ENCODE results near the gene DGKB.

DGKB gene

DNA sequence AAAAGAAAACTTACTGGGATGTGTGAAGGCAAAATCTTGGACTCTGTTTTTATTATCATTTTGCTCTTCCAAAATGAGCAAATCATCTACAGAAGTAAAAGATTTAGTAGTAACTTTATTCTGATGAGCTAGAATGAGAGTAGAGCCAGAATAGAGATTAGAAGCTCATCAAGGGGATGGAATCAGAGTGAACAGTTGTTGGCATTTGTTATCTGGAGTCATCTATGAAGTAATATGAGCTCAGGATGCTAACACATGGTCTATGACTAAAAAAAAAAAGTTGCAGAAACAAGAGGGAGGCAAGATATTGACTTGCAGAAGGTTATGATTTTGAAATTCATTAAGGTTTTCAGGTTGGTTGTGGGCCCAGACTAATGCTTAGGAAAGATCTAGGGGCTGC lies 504.0 kb downstream of the DGKB start:
- Mint-ChIP-seq H3K4me1 (ENCODE audit: low read depth) (no peaks in the 10 kb centered on the region), H3K4me3 (no peak overlapping the region), H3K27me3 (no peaks in the 10 kb centered on the region), H3K9me3 (peaks cover 7% of the 10 kb centered on the region), H3K36me3 (ENCODE audit: low read depth) (no peaks in the 10 kb centered on the region), H3K27ac (no peak overlapping the region)

GRCh38 chr7:14395860-14396259 lies 506.7 kb downstream of the DGKB start:
- no peak overlapping the region for H3K27ac Mint-ChIP-seq
- no peaks in the 10 kb centered on the region for H3K4me1 Mint-ChIP-seq (ENCODE audit: low read depth)
- no peaks in the 10 kb centered on the region for H3K36me3 Mint-ChIP-seq (ENCODE audit: low read depth)
- H3K9me3 Mint-ChIP-seq, result peaks cover 8% of the 10 kb centered on the region
- no peak overlapping the region for H3K4me3 Mint-ChIP-seq
- no peaks in the 10 kb centered on the region for H3K27me3 Mint-ChIP-seq

DNA sequence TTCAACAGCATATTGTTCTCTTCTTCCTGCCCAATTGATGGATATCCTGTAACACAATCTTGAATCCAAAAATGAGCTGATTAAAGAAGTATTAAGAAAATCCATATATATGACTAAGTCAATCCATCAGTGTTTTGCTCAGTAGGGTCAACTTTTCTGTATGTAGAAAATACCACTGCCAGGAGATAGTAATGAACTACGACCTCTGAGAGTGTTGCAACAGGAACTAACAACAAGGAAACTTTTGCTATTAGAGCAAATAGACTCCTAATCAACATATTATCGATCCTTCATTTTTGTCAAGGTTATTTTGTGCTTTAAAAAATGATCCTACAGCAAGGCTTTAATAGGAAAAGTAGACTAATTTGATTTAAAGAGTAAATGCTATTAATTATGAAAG lies 507.8 kb downstream of the DGKB start:
- H3K9me3 Mint-ChIP-seq, result peaks cover 8% of the 10 kb centered on the region
- no peaks in the 10 kb centered on the region for H3K36me3 Mint-ChIP-seq (ENCODE audit: low read depth)
- no peak overlapping the region for H3K27ac Mint-ChIP-seq
- H3K4me3 Mint-ChIP-seq, result no peak overlapping the region
- no peaks in the 10 kb centered on the region for H3K27me3 Mint-ChIP-seq
- no peaks in the 10 kb centered on the region for H3K4me1 Mint-ChIP-seq (ENCODE audit: low read depth)

GRCh38 chr7:14389595-14389994 lies 513.0 kb downstream of the DGKB start:
- H3K36me3 Mint-ChIP-seq (ENCODE audit: low read depth), result no peaks in the 10 kb centered on the region
- H3K27me3 Mint-ChIP-seq, result no peaks in the 10 kb centered on the region
- H3K27ac Mint-ChIP-seq, result no peak overlapping the region
- H3K9me3 Mint-ChIP-seq, result peaks cover 4% of the 10 kb centered on the region
- H3K4me3 Mint-ChIP-seq, result no peak overlapping the region
- no peaks in the 10 kb centered on the region for H3K4me1 Mint-ChIP-seq (ENCODE audit: low read depth)

GRCh38 chr7:14389181-14389591 lies 513.4 kb downstream of the DGKB start:
- Mint-ChIP-seq H3K27ac (no peak overlapping the region), H3K4me1 (ENCODE audit: low read depth) (no peaks in the 10 kb centered on the region), H3K36me3 (ENCODE audit: low read depth) (no peaks in the 10 kb centered on the region), H3K9me3 (peaks cover 4% of the 10 kb centered on the region), H3K27me3 (no peaks in the 10 kb centered on the region), H3K4me3 (no peak overlapping the region)

DNA sequence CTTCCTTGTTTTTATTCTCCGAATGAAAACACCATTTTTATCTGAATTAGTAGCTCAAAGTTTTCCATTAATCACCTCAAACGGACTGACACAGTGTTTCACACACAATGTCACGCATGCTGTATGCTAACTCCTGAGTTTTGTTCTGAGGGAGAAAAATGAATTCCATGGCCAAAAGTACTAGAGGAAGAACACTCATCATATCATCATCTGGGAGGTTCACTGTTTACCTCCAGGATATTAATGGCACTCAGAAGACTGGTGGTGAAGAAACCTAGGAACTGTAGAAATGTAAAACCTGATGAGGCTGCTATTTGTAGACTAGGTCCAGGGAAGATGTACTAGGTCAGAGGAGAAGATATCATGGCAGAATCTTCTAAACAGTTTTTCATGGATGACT lies 517.5 kb downstream of the DGKB start:
- no peak overlapping the region for H3K4me3 Mint-ChIP-seq
- no peaks in the 10 kb centered on the region for H3K9me3 Mint-ChIP-seq
- H3K4me1 Mint-ChIP-seq (ENCODE audit: low read depth), result no peaks in the 10 kb centered on the region
- no peaks in the 10 kb centered on the region for H3K27me3 Mint-ChIP-seq
- H3K27ac Mint-ChIP-seq, result no peak overlapping the region
- no peaks in the 10 kb centered on the region for H3K36me3 Mint-ChIP-seq (ENCODE audit: low read depth)

DNA sequence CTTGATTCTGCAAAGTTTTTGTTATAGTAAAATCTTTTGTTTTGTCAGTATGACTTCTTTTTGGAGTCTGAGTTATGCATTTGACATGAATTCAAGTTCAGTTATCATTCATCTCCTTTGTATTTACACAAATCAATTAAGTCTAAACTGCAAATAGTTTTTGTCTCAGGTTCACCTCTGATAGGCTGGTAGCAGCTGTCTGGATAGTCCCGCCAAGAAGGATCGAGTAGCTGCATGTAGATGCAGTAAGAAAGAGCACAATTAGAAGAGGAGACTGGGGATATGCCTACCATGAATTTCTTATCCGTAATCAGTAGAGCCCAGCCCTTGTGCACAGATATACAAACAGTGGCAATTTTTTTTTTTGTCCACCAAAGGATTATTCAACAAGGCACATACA lies 520.6 kb downstream of the DGKB start:
- no peak overlapping the region for H3K4me3 Mint-ChIP-seq
- no peaks in the 10 kb centered on the region for H3K4me1 Mint-ChIP-seq (ENCODE audit: low read depth)
- H3K9me3 Mint-ChIP-seq, result no peaks in the 10 kb centered on the region
- no peak overlapping the region for H3K27ac Mint-ChIP-seq
- no peaks in the 10 kb centered on the region for H3K36me3 Mint-ChIP-seq (ENCODE audit: low read depth)
- no peaks in the 10 kb centered on the region for H3K27me3 Mint-ChIP-seq

GRCh38 chr7:14381306-14381705 lies 521.2 kb downstream of the DGKB start:
- Mint-ChIP-seq H3K9me3 (no peaks in the 10 kb centered on the region), H3K4me3 (no peak overlapping the region), H3K4me1 (ENCODE audit: low read depth) (no peaks in the 10 kb centered on the region), H3K36me3 (ENCODE audit: low read depth) (no peaks in the 10 kb centered on the region), H3K27me3 (no peaks in the 10 kb centered on the region), H3K27ac (no peak overlapping the region)

- Mint-ChIP-seq H3K27ac (no peak overlapping the region), H3K4me3 (no peak overlapping the region), H3K36me3 (ENCODE audit: low read depth) (no peaks in the 10 kb centered on the region), H3K4me1 (ENCODE audit: low read depth) (no peaks in the 10 kb centered on the region), H3K9me3 (no peaks in the 10 kb centered on the region), H3K27me3 (no peaks in the 10 kb centered on the region)
These were observed 521.7 kb downstream of the DGKB start for GRCh38 chr7:14380881-14381280.

DNA sequence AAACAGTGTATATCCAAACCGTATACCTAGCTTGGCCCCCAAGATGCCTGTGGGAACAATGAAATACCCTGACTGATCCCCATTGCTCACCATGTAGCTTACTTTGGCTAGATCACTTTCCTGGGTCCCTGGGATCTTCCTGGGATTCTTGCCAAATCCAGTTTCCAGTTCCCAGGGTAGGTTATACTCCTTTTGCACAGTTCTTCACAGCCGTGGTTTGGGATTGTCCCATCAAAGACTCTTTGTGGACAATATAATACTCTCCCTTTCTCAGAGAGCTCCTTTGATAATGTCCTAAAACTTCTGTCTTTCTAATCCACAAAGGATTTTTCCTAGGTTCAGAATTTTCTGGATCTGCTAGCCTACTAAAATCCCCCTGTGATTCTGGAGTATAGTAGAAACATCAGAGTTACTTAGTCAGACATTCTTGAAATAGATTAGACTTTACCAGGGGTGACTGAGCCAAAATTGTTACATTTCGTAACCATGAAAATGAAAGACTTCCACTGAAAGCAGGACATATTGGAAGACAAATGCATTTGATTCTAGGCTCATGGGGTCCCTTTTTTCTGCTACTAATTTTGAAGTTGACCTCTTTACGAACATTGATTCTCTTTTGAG lies 524.8 kb downstream of the DGKB start:
- H3K9me3 Mint-ChIP-seq, result no peaks in the 10 kb centered on the region
- no peak overlapping the region for H3K4me3 Mint-ChIP-seq
- H3K27ac Mint-ChIP-seq, result no peak overlapping the region
- no peaks in the 10 kb centered on the region for H3K4me1 Mint-ChIP-seq (ENCODE audit: low read depth)
- no peaks in the 10 kb centered on the region for H3K36me3 Mint-ChIP-seq (ENCODE audit: low read depth)
- H3K27me3 Mint-ChIP-seq, result no peaks in the 10 kb centered on the region

GRCh38 chr7:14376711-14377110 lies 525.8 kb downstream of the DGKB start:
- no peak overlapping the region for H3K27ac Mint-ChIP-seq
- H3K9me3 Mint-ChIP-seq, result no peaks in the 10 kb centered on the region
- no peak overlapping the region for H3K4me3 Mint-ChIP-seq
- H3K36me3 Mint-ChIP-seq (ENCODE audit: low read depth), result no peaks in the 10 kb centered on the region
- H3K27me3 Mint-ChIP-seq, result no peaks in the 10 kb centered on the region
- no peaks in the 10 kb centered on the region for H3K4me1 Mint-ChIP-seq (ENCODE audit: low read depth)

- no peak overlapping the region for H3K27ac Mint-ChIP-seq
- no peaks in the 10 kb centered on the region for H3K9me3 Mint-ChIP-seq
- H3K4me3 Mint-ChIP-seq, result no peak overlapping the region
- no peaks in the 10 kb centered on the region for H3K27me3 Mint-ChIP-seq
- no peaks in the 10 kb centered on the region for H3K36me3 Mint-ChIP-seq (ENCODE audit: low read depth)
- no peaks in the 10 kb centered on the region for H3K4me1 Mint-ChIP-seq (ENCODE audit: low read depth)
These were observed 526.6 kb downstream of the DGKB start for GRCh38 chr7:14375998-14376397.

DNA sequence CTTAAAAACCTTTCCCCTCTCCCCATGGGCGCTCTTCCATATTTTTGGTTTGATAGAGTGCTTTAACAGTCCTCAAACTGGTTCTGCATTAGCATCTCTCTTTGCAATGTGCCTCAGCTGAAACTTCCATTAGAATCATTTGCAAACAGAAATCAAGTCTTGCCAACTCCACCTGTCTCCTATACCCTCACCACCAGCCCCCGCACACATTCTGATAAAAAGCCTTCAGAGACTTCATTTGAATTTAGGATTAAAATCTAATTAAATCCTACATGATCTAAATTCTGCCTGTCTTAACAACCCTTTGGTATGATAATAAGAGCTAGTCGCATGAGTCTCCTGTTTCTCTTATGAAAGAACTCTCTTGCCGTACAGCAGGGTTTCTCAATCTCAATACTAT lies 528.2 kb downstream of the DGKB start:
- no peak overlapping the region for H3K27ac Mint-ChIP-seq
- no peaks in the 10 kb centered on the region for H3K36me3 Mint-ChIP-seq (ENCODE audit: low read depth)
- H3K4me1 Mint-ChIP-seq (ENCODE audit: low read depth), result no peaks in the 10 kb centered on the region
- H3K4me3 Mint-ChIP-seq, result no peak overlapping the region
- H3K27me3 Mint-ChIP-seq, result no peaks in the 10 kb centered on the region
- no peaks in the 10 kb centered on the region for H3K9me3 Mint-ChIP-seq

GRCh38 chr7:14368285-14368684 lies 534.3 kb downstream of the DGKB start:
- Mint-ChIP-seq H3K27me3 (no peaks in the 10 kb centered on the region), H3K9me3 (peaks cover 6% of the 10 kb centered on the region), H3K36me3 (ENCODE audit: low read depth) (no peaks in the 10 kb centered on the region), H3K4me3 (no peak overlapping the region), H3K4me1 (ENCODE audit: low read depth) (no peaks in the 10 kb centered on the region), H3K27ac (no peak overlapping the region)

DNA sequence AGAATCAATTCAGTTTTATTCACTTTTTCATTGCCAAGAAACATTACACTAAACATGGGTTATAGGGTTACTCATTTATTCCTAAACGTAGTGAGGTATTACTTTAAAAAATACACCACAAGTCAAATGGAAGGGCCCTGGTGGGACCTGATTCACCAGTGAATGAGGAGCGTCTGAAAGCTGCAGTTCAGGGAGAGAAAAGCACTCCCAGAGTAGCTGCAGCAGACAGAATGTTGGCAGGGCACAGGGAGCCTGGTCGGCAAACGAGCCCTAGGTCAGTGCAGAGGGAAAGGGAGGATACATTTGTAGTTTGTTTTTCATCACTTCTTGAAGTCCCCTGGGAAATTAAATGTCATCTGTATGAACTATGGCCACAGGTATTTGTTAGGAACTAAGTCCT lies 551.4 kb downstream of the DGKB start:
- H3K27ac Mint-ChIP-seq, result no peak overlapping the region
- no peaks in the 10 kb centered on the region for H3K27me3 Mint-ChIP-seq
- no peaks in the 10 kb centered on the region for H3K4me1 Mint-ChIP-seq (ENCODE audit: low read depth)
- H3K4me3 Mint-ChIP-seq, result no peak overlapping the region
- H3K9me3 Mint-ChIP-seq, result no peaks in the 10 kb centered on the region
- no peaks in the 10 kb centered on the region for H3K36me3 Mint-ChIP-seq (ENCODE audit: low read depth)

- H3K9me3 Mint-ChIP-seq, result no peaks in the 10 kb centered on the region
- H3K4me3 Mint-ChIP-seq, result no peak overlapping the region
- H3K4me1 Mint-ChIP-seq (ENCODE audit: low read depth), result no peaks in the 10 kb centered on the region
- H3K27me3 Mint-ChIP-seq, result no peaks in the 10 kb centered on the region
- no peak overlapping the region for H3K27ac Mint-ChIP-seq
- H3K36me3 Mint-ChIP-seq (ENCODE audit: low read depth), result no peaks in the 10 kb centered on the region
These were observed 561.3 kb downstream of the DGKB start for GRCh38 chr7:14341200-14341775.
